Mononuclear cell (primary cell): ENCODE results near the gene KIF5C. TPM values are rescaled to one million over a fixed set of nuclear protein-coding genes. Genes with fewer than 3 reads are reported as not detected.
"Not testable (repeated sequence)": the region's sequence is repeated elsewhere in the genome, so short reads cannot be mapped to it uniquely, and the experiment has no call there.

Source experiments
- H3K27me3 ChIP-seq: 2 replicates; pipeline ENCODE4 v1.6.0; 2011; ENCODE audit warnings: low read length, control low read depth; ENCODE audit not compliant: insufficient read depth
- H3K4me1 ChIP-seq: 2 replicates; pipeline ENCODE4 v1.5.1; 2011; ENCODE audit warnings: mild to moderate bottlenecking, low read length, control low read depth; ENCODE audit not compliant: insufficient read depth
- H3K4me3 ChIP-seq: 2 replicates; pipeline ENCODE4 v1.5.1; 2011; ENCODE audit warnings: mild to moderate bottlenecking, low read length, moderate library complexity
- H3K9me3 ChIP-seq: 2 replicates; pipeline ENCODE4 v1.5.1; 2011; ENCODE audit warnings: low read depth, mild to moderate bottlenecking, control low read depth, low read length
- total RNA-seq: library from RNA; depleted of rRNA; stranded (reverse); fragments of >200 nt; gene quantifications from one replicate; pipeline ENCODE4 v1.2.3, GENCODE V29; 2012

KIF5C gene
- total RNA-seq, 1 donor: 4.4 TPM

GRCh38 chr2:148974095-148974494 is 99.1 kb downstream of the KIF5C start:
- Histone ChIP-seq H3K9me3 (no peaks in the 10 kb centered on the region), H3K27me3 (no peaks in the 10 kb centered on the region), H3K4me3 (no peak overlapping the region), H3K4me1 (peaks cover 12% of the 10 kb centered on the region)

DNA sequence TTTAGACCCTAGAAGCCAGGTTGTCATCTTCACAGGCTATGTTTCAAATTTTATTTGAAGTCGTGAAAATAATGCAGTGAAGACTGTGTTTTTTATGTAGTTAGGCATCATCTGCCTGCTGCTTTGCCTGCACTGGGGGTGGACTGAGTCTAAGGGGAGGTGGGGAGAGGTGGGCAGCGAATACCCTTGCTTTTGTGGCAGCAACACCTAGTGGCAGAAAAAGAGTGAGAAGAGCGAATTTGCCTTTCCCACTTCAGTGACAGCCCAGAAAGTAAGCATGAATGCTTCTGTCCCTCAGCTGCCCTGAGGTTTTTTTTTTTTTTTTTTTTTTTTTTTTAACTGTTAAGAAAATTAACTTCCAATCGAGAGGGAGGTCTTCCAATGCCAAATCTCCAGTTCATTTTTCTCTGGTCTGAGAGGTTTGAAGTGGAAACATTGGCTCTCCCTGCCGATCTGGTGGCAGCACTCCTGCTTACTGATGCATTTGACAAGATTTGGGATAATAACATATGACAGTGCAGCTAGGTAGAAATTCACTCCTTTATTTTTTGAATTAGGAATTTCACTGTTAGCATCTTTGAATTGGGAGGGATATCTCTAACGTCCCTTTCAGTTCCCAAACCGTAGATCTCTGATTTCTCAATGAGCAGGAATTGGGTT is 103.1 kb downstream of the KIF5C start:
- Histone ChIP-seq H3K4me1 (peaks cover 8% of the 10 kb centered on the region), H3K4me3 (no peak overlapping the region), H3K27me3 (no peaks in the 10 kb centered on the region), H3K9me3 (no peaks in the 10 kb centered on the region)

GRCh38 chr2:148978706-148979105 is 103.7 kb downstream of the KIF5C start:
- H3K9me3 ChIP-seq: no peaks in the 10 kb centered on the region
- H3K27me3 ChIP-seq: no peaks in the 10 kb centered on the region
- peaks cover 8% of the 10 kb centered on the region for H3K4me1 ChIP-seq
- H3K4me3 ChIP-seq: no peak overlapping the region

DNA sequence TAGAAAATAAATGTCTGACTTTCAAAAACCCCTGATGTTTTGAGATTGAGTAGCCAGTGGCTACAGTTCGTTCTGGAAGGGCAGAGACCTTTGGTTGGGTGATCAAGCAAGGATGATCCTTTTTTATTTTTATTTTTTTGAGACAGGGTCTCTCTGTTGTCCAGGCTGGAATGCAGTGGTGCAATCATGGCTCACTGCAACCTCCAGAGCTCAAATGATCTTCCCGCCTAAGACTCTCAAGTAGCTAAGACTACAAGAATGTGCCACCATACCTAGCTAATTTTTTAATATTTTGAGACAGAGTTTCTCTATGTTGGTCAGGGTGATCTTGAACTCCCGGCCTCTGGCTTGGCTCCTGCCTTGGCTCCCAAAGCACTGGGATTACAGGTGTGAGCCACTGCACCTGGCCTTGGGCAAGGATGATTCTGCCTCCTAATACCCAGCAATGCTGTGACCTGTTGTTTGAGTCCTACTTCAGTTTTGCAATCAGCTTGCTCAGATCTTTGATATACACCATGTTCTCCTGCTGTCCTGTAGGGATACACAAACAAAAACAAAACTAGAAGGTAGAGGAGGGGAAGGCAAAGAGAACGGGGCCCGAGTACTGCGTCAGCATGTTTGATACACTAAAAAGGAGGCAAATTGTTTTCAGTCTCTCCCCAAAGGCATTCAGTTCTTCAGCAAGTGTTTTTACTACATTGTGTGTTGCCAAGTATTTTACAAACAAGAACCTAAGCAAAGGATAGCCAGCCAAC is 104.3 kb downstream of the KIF5C start:
- Histone ChIP-seq H3K4me1 (peaks cover 8% of the 10 kb centered on the region), H3K4me3 (no peak overlapping the region), H3K9me3 (no peaks in the 10 kb centered on the region), H3K27me3 (no peaks in the 10 kb centered on the region)

- H3K9me3 ChIP-seq: no peaks in the 10 kb centered on the region
- H3K27me3 ChIP-seq: no peaks in the 10 kb centered on the region
- H3K4me1 ChIP-seq: peaks cover 8% of the 10 kb centered on the region
- H3K4me3 ChIP-seq: no peak overlapping the region
These were observed 104.9 kb downstream of the KIF5C start for GRCh38 chr2:148979919-148980277.

- H3K4me3 ChIP-seq, H3K4me1 ChIP-seq, H3K9me3 ChIP-seq, H3K27me3 ChIP-seq: not testable (repeated sequence)
These were observed 105.5 kb downstream of the KIF5C start for GRCh38 chr2:148980496-148980895.

GRCh38 chr2:148981324-148981723 is 106.3 kb downstream of the KIF5C start:
- no peaks in the 10 kb centered on the region for H3K4me1 ChIP-seq
- H3K9me3 ChIP-seq: no peaks in the 10 kb centered on the region
- no peak overlapping the region for H3K4me3 ChIP-seq
- H3K27me3 ChIP-seq: no peaks in the 10 kb centered on the region

GRCh38 chr2:148981781-148982180 is 106.8 kb downstream of the KIF5C start:
- H3K4me3 ChIP-seq: no peak overlapping the region

DNA sequence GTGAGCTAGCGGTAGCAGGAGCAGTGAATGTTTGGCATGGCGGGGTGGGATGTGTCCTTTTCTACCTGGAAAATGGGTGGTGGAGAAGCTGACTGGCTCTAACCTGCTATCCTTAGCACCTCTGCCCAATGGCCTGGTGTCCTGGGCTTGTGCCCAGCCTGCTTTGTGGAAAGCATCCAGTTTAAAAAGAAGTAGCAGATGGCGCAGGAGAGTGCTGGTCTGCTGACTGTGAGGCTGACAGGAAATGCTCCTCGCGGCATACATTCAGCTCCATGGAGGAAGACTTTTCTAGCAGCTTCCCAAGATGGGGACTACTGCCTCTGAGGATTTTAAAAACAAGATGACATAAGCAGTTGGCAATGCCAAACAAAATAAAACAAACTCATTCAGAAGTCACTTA is 107.3 kb downstream of the KIF5C start:
- Histone ChIP-seq H3K9me3 (no peaks in the 10 kb centered on the region), H3K4me3 (no peak overlapping the region), H3K4me1 (peaks cover under 1% of the 10 kb centered on the region), H3K27me3 (no peaks in the 10 kb centered on the region)

More at GRCh38 chr2:148981781-148982180, 106.8 kb downstream of the KIF5C start:
- no peaks in the 10 kb centered on the region for H3K4me1 ChIP-seq
- H3K9me3 ChIP-seq: no peaks in the 10 kb centered on the region
- no peaks in the 10 kb centered on the region for H3K27me3 ChIP-seq

DNA sequence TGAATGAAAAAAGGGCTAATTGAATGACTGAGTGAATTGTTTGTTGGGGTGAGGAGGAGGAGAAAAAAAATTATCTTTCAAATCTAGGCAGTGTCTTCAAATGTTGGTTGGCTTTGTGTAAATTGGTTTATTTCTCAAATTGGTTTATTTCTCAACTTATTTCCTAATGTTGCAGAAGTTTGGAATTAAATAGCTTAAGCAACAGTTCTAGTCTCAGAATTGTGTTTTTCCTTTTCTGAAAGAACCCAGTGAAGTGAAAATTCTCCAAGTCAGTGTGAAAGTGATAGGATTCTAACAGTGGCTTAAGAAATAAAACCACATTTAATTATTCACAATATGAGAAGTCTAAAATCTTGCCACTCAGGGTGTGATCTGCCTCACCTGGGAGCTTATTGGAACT is 108.9 kb downstream of the KIF5C start:
- Histone ChIP-seq H3K4me3 (no peak overlapping the region), H3K4me1 (peaks cover 6% of the 10 kb centered on the region), H3K9me3 (no peaks in the 10 kb centered on the region), H3K27me3 (no peaks in the 10 kb centered on the region)

DNA sequence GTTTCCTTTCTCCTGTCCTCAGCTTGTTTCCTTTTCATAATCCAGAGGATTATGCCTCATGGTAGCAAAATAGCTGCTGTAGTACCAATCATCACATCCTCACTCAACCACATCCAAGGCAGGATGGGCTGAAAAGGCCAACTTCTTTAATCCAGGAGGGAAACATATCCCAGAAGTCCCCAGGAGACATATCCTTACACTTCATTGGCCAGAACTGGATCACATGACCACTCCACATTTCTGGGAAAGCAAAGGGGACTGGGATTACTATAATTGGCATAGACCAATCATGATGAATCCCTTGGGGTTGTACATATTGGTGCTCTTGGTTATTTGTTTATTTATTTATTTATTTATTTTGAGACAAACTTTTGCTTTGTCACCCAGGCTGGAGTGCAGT is 109.4 kb downstream of the KIF5C start:
- H3K9me3 ChIP-seq: no peaks in the 10 kb centered on the region
- H3K4me1 ChIP-seq: peaks cover 6% of the 10 kb centered on the region
- no peaks in the 10 kb centered on the region for H3K27me3 ChIP-seq
- H3K4me3 ChIP-seq: no peak overlapping the region

DNA sequence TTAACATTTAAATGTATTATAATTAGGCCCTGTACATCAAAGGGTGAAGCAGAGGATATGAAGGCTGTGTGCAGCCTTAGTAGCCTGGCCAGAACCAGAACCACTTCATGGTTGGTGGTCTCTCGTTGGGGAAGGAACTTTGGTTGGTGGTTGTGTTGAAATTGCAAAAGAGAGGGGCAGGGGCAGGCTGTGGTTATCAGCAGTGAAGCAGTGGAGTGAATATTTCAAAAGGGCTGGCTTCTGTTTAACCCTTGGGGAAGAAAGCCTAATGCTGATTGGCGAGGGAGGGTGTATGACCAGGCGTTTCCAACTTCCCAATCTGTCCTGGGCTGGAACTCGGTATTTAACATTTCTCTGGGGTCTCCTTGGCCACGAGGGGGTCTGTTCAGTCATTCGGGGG is 112.3 kb downstream of the KIF5C start:
- Histone ChIP-seq H3K4me3 (no peak overlapping the region), H3K9me3 (no peaks in the 10 kb centered on the region), H3K27me3 (no peaks in the 10 kb centered on the region), H3K4me1 (peaks cover 6% of the 10 kb centered on the region)

GRCh38 chr2:148988337-148988736 is 113.3 kb downstream of the KIF5C start:
- H3K4me1 ChIP-seq: peaks cover 6% of the 10 kb centered on the region
- no peaks in the 10 kb centered on the region for H3K9me3 ChIP-seq

DNA sequence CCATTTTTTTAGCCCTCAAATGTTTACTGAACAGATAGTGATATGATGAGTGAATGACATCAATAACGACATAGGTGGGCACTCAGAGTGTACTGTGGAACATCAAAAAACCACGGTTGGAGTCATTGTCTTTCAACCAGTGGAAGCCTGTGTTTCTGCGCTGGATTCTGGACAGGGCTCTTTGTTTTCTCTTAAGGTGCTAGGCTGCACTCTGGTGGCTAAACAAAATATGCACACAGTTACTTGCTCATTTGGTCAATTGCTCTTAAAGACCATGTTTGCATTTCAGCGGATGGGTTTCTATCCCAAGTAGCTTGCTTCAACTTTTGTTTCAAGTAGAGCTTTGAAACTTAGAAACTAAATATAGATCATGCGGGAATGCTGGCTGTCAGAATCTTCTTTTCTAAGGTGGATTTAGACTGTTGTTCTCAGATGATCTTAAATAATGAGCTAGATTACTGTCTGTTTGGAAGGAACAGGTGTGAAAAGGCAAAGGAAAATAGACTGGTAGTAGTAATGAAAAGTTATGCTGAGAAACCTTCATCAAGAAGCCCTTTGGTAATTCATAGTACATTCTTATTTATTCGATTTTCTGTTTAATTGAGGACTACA is 115.0 kb downstream of the KIF5C start:
- H3K9me3 ChIP-seq: no peaks in the 10 kb centered on the region
- no peaks in the 10 kb centered on the region for H3K27me3 ChIP-seq
- no peak overlapping the region for H3K4me3 ChIP-seq
- H3K4me1 ChIP-seq: peaks cover 6% of the 10 kb centered on the region

More at GRCh38 chr2:148988337-148988736, 113.3 kb downstream of the KIF5C start:
- H3K4me3 ChIP-seq: no peak overlapping the region
- H3K27me3 ChIP-seq: no peaks in the 10 kb centered on the region

- Histone ChIP-seq H3K9me3 (no peaks in the 10 kb centered on the region), H3K4me3 (no peak overlapping the region), H3K27me3 (no peaks in the 10 kb centered on the region), H3K4me1 (peaks cover 6% of the 10 kb centered on the region)
These were observed 115.9 kb downstream of the KIF5C start for GRCh38 chr2:148990968-148991367.
